H1 (cell line): ENCODE data around the gene SORD. TPM values are rescaled to one million over a fixed set of nuclear protein-coding genes. Genes with fewer than 3 reads are reported as not detected.

Experiments used
- CTCF ChIA-PET: fragments of 300-600 bp; sonication (Branson Sonifier 250); formaldehyde crosslinking; loops from one replicate; lab custom pipeline; 2021; ENCODE audit not compliant: partially characterized antibody; lab: Charles Lee
- POLR2A ChIA-PET: fragments of 300-600 bp; sonication (Branson Sonifier 250); formaldehyde crosslinking; loops from one replicate; lab custom pipeline; 2021; ENCODE audit warnings: inconsistent platforms; ENCODE audit not compliant: partially characterized antibody; lab: Charles Lee
- DNase-seq, 2 experiments: peaks; one replicate each; pipeline versions ENCODE4 v3.0.0 to v3.0.0-alpha.2; 2010 to 2022; ENCODE audit warnings: low spot score in 2 of 2, low read depth in 1 of 2, mixed read lengths in 1 of 2
- FAIRE-seq: peaks from 2 replicates; lab custom pipeline; 2011; peaks lifted over from hg19 to GRCh38; lab: Jason Lieb, UNC
- H2AFZ ChIP-seq: 2 replicates; pipeline ENCODE4 v1.8.1; 2012; ENCODE audit warnings: low read length, inconsistent platforms
- H2AK5ac ChIP-seq: 2 replicates; pipeline ENCODE4 v1.6.1; 2013; ENCODE audit warnings: low read depth, low read length
- H2BK120ac ChIP-seq: replicated peaks from 2 replicates; pipeline ENCODE3; 2013; ENCODE audit warnings: low read depth, low read length, inconsistent platforms
- H2BK12ac ChIP-seq: 2 replicates; pipeline ENCODE4 v1.6.1; 2013; ENCODE audit warnings: low read depth, low read length
- H2BK15ac ChIP-seq: 2 replicates; pipeline ENCODE4 v1.6.1; 2013; ENCODE audit warnings: low read length
- H2BK20ac ChIP-seq: 2 replicates; pipeline ENCODE4 v1.6.1; 2013; ENCODE audit warnings: low read length
- H2BK5ac ChIP-seq: 2 replicates; pipeline ENCODE4 v1.6.1; 2013; ENCODE audit warnings: low read depth, low read length
- H3K14ac ChIP-seq: 2 replicates; pipeline ENCODE4 v1.6.1; 2013; ENCODE audit warnings: inconsistent platforms; ENCODE audit not compliant: insufficient read length
- H3K18ac ChIP-seq: 2 replicates; pipeline ENCODE4 v1.6.1; 2013; ENCODE audit warnings: low read length; ENCODE audit errors: extremely low read depth
- H3K23ac ChIP-seq: 2 replicates; pipeline ENCODE4 v1.6.1; 2013; ENCODE audit warnings: inconsistent platforms; ENCODE audit not compliant: insufficient read length
- H3K23me2 ChIP-seq: 2 replicates; pipeline ENCODE4 v1.6.1; 2013; ENCODE audit warnings: low read depth, low read length
- H3K27ac ChIP-seq: 2 replicates; pipeline ENCODE4 v1.6.1; 2011; ENCODE audit warnings: low read depth, low read length, inconsistent platforms
- H3K27me3 ChIP-seq, 4 experiments: replicated peaks in 1 of 4; 1 replicate in 1 of 4; 2 replicates in 3 of 4; pipeline versions ENCODE4 v1.6.1 to v1.8.1; 2011 to 2013; ENCODE audit warnings: low read length in 3 of 4, mild to moderate bottlenecking in 3 of 4, inconsistent platforms in 2 of 4, mixed read lengths in 2 of 4, moderate library complexity in 1 of 4; ENCODE audit not compliant: control insufficient read depth in 3 of 4, insufficient read depth in 3 of 4; ENCODE audit errors: extremely low read depth in 1 of 4
- H3K36me3 ChIP-seq, 4 experiments: 2 replicates each; pipeline versions ENCODE4 v1.6.1 to v1.8.1; 2011 to 2013; ENCODE audit warnings: mild to moderate bottlenecking in 4 of 4, low read length in 3 of 4, moderate library complexity in 2 of 4, control low read depth in 1 of 4, inconsistent platforms in 1 of 4; ENCODE audit not compliant: insufficient read depth in 4 of 4, control insufficient read depth in 2 of 4
- H3K4ac ChIP-seq: replicated peaks from 2 replicates; pipeline ENCODE3; 2013; ENCODE audit warnings: low read length, low read depth, mixed read lengths, inconsistent platforms; ENCODE audit not compliant: insufficient read length
- H3K4me1 ChIP-seq, 4 experiments: replicated peaks in 1 of 4; 1 replicate in 1 of 4; 2 replicates in 3 of 4; pipeline versions ENCODE4 v1.6.1 to v1.8.1; 2011 to 2013; ENCODE audit warnings: low read length in 3 of 4, inconsistent platforms in 2 of 4, mixed read lengths in 1 of 4; ENCODE audit not compliant: insufficient read depth in 4 of 4, control insufficient read depth in 3 of 4
- H3K4me2 ChIP-seq, 2 experiments: 2 replicates each; pipeline versions ENCODE4 v1.6.1 to v1.8.1; 2011 to 2013; ENCODE audit warnings: low read depth in 2 of 2, low read length in 2 of 2, control low read depth in 1 of 2, inconsistent platforms in 1 of 2, mild to moderate bottlenecking in 1 of 2; ENCODE audit not compliant: insufficient read depth in 1 of 2
- H3K4me3 ChIP-seq, 4 experiments: fragments of 200-600, 300-600 bp in 1 of 4; sonication (generic), shearing (Covaris generic), sonication (Bioruptor Twin) in 1 of 4; 2 replicates each; pipeline versions ENCODE4 v1.5.1 to v1.8.1; 2011 to 2016; ENCODE audit warnings: low read length in 4 of 4, low read depth in 3 of 4, control low read depth in 2 of 4, inconsistent platforms in 2 of 4, mild to moderate bottlenecking in 2 of 4, mixed read lengths in 1 of 4, moderate library complexity in 1 of 4; ENCODE audit not compliant: insufficient read depth in 2 of 4; ENCODE audit errors: extremely low read depth in 1 of 4
- H3K56ac ChIP-seq: replicated peaks from 2 replicates; pipeline ENCODE3; 2013; ENCODE audit warnings: low read depth, mild to moderate bottlenecking, mixed read lengths, low read length, inconsistent platforms; ENCODE audit not compliant: insufficient read length
- H3K79me1 ChIP-seq: 2 replicates; pipeline ENCODE4 v1.6.1; 2013; ENCODE audit warnings: low read depth, low read length, control low read depth
- H3K79me2 ChIP-seq, 2 experiments: 2 replicates each; pipeline versions ENCODE4 v1.6.1 to v1.8.1; 2012 to 2013; ENCODE audit warnings: low read length in 2 of 2, mild to moderate bottlenecking in 2 of 2, inconsistent platforms in 1 of 2; ENCODE audit not compliant: insufficient read depth in 2 of 2, control insufficient read depth in 1 of 2
- H3K9ac ChIP-seq, 4 experiments: replicated peaks in 1 of 4; 1 replicate in 1 of 4; 2 replicates in 3 of 4; pipeline versions ENCODE4 v1.6.1 to v1.8.1; 2011 to 2013; ENCODE audit warnings: low read depth in 3 of 4, low read length in 3 of 4, control low read depth in 2 of 4, mild to moderate bottlenecking in 2 of 4, moderate library complexity in 2 of 4, inconsistent platforms in 1 of 4; ENCODE audit errors: extremely low read depth in 1 of 4
- H3K9me3 ChIP-seq, 2 experiments: 2 replicates each; pipeline versions ENCODE4 v1.6.1 to v1.8.1; 2012 to 2013; ENCODE audit warnings: mild to moderate bottlenecking in 2 of 2, moderate library complexity in 2 of 2, control low read depth in 1 of 2, inconsistent platforms in 1 of 2, low read depth in 1 of 2, low read length in 1 of 2, mixed read lengths in 1 of 2; ENCODE audit not compliant: insufficient read depth in 2 of 2
- H4K20me1 ChIP-seq, 2 experiments: replicated peaks in 1 of 2; 2 replicates each; pipeline versions ENCODE3 to v1.8.1; 2011 to 2013; ENCODE audit warnings: inconsistent platforms in 2 of 2, low read length in 2 of 2, mild to moderate bottlenecking in 1 of 2; ENCODE audit not compliant: insufficient read depth in 2 of 2, control insufficient read depth in 1 of 2
- H4K5ac ChIP-seq: 2 replicates; pipeline ENCODE4 v1.6.1; 2013; ENCODE audit warnings: low read length, low read depth, mixed read lengths, inconsistent platforms; ENCODE audit not compliant: insufficient read length
- H4K8ac ChIP-seq: 2 replicates; pipeline ENCODE4 v1.8.0; 2013; ENCODE audit warnings: mild to moderate bottlenecking, moderate library complexity, low read length, inconsistent platforms; ENCODE audit not compliant: insufficient read depth; ENCODE audit errors: extremely low read depth
- H4K91ac ChIP-seq: replicated peaks from 2 replicates; pipeline ENCODE3; 2013; ENCODE audit warnings: low read length, mixed read lengths, inconsistent platforms; ENCODE audit not compliant: insufficient read length
- BCL11A ChIP-seq, 2 experiments: IDR thresholded peaks; one replicate each; pipeline ENCODE4 v1.6.1; 2011; ENCODE audit warnings: low read depth in 2 of 2, low read length in 2 of 2, mild to moderate bottlenecking in 2 of 2
- CBX8 ChIP-seq: fragments of 300-800, 300-1000 bp; sonication (generic); IDR thresholded peaks from 2 replicates; pipeline ENCODE4 v1.7.1; 2016; ENCODE audit warnings: low read depth, low read length, borderline replicate concordance
- EP300 ChIP-seq, 2 experiments: IDR thresholded peaks; 1 replicate in 1 of 2; 2 replicates in 1 of 2; pipeline ENCODE4 v1.6.1; 2011 to 2012; ENCODE audit warnings: low read depth in 2 of 2, low read length in 2 of 2, mild to moderate bottlenecking in 2 of 2, borderline replicate concordance in 1 of 2, inconsistent platforms in 1 of 2, moderate library complexity in 1 of 2
- EZH2 ChIP-seq: fragments of 200-600 bp; sonication (generic); IDR thresholded peaks from 2 replicates; pipeline ENCODE4 v1.7.1; 2012; ENCODE audit warnings: low read depth, mild to moderate bottlenecking, moderate library complexity, low read length, inconsistent platforms; ENCODE audit not compliant: severe bottlenecking
- GABPA ChIP-seq: IDR thresholded peaks from 2 replicates; pipeline ENCODE4 v1.6.1; 2011; ENCODE audit warnings: mild to moderate bottlenecking, low read length, moderate library complexity, borderline replicate concordance; ENCODE audit not compliant: insufficient read depth
- KDM4A ChIP-seq: IDR thresholded peaks from one replicate; pipeline ENCODE4 v1.7.1; 2012; ENCODE audit warnings: low read depth, mild to moderate bottlenecking, moderate library complexity, low read length, inconsistent platforms; ENCODE audit not compliant: severe bottlenecking
- MAX ChIP-seq: IDR thresholded peaks from 2 replicates; pipeline ENCODE4 v1.6.1; 2012; ENCODE audit warnings: inconsistent platforms
- NANOG ChIP-seq: IDR thresholded peaks from 2 replicates; pipeline ENCODE4 v1.6.1; 2011; ENCODE audit warnings: low read length, low read depth, mild to moderate bottlenecking, inconsistent platforms; ENCODE audit not compliant: insufficient read depth, poor library complexity, severe bottlenecking
- NRF1 ChIP-seq: IDR thresholded peaks from 2 replicates; pipeline ENCODE4 v1.6.1; 2011; ENCODE audit warnings: mild to moderate bottlenecking, low read depth, low read length, improper control_type of control experiment
- RNF2 ChIP-seq: fragments of 200-900, 300-1000 bp; sonication (generic); IDR thresholded peaks from 2 replicates; pipeline ENCODE4 v1.7.1; 2016; ENCODE audit warnings: borderline replicate concordance, low read depth, mild to moderate bottlenecking, antibody characterized with exemption, low read length; ENCODE audit not compliant: poor library complexity, severe bottlenecking; ENCODE audit errors: missing control alignments
- SUZ12 ChIP-seq: fragments of 200-600 bp; sonication (generic); IDR thresholded peaks from 2 replicates; pipeline ENCODE4 v1.6.1; 2012; ENCODE audit warnings: mild to moderate bottlenecking, inconsistent platforms, low read length, moderate library complexity, mixed read lengths
- WGBS, 2 experiments: shearing (Covaris generic) in 1 of 2; methylation state at CpG; one replicate each; pipeline versions ENCODE4 v1.1.6 to v1.1.7; 2013 to 2015; ENCODE audit warnings: low lambda C conversion rate in 2 of 2, mixed read lengths in 2 of 2, inconsistent platforms in 1 of 2, low coverage in 1 of 2, missing lambda C conversion rate in 1 of 2; ENCODE audit not compliant: insufficient replicate concordance in 2 of 2, insufficient coverage in 1 of 2, insufficient read length in 1 of 2; ENCODE audit errors: extremely low coverage in 1 of 2, missing lambda C conversion rate in 1 of 2; 5-methylcytosine and 5-hydroxymethylcytosine counted together
- polyA plus RNA-seq, 7 experiments: library from polyadenylated mRNA; depleted of rRNA in 3 of 7; stranded (reverse) in 5 of 7; unstranded in 2 of 7; fragments of >200 nt in 5 of 7; fragments of 200-250 nt in 2 of 7; gene quantifications; 1 replicate in 5 of 7; 2 replicates in 1 of 7; 4 replicates in 1 of 7; pipeline versions ENCODE4 v1.2.1 to v1.2.3, GENCODE V29; 2011 to 2013; ENCODE audit warnings: missing spikeins in 2 of 7, mixed read lengths in 2 of 7
- total RNA-seq: library from RNA; stranded (reverse); fragmentation: NEBNext Ultra II Directional; extraction: Animal tissue kit (Norgen Biotek cat#: 25700); gene quantifications from 2 replicates; pipeline ENCODE4 v1.2.1, GENCODE V29; 2021

Gene SORD
- total and polyA plus RNA-seq, 2 of the 8 experiments (the other 6 are each of a cell fraction or from before 2014, with no cell fraction given), result 52.6 to 75.8 TPM

GRCh38 chr15:45112143-45112590, 89.2 kb downstream of the SORD start:
- Histone ChIP-seq H3K79me1 (no peaks in the 10 kb centered on the region), H3K9me3 (no peaks in the 10 kb centered on the region; a peak in 1 of 4 replicates), H3K56ac (no peak overlapping the region), H4K8ac (peak overlapping the region; percentile 74; the same call in 1 of the 2 replicates), H3K4me1 (peaks cover 0 to 31% (median 23%) of the 10 kb centered on the region in 4 experiments; a peak in 6 of 7 replicates), H3K14ac (no peak overlapping the region), H4K20me1 (peaks cover 21 to 43% of the 10 kb centered on the region in 2 experiments), H3K23me2 (peaks cover 6% of the 10 kb centered on the region; the same call in 1 of the 2 replicates), H2BK15ac (no peak overlapping the region), H3K18ac (peak overlapping the region; percentile 48; the same call in 1 of the 2 replicates), H3K23ac (no peak overlapping the region), H3K9ac (no peak overlapping the region), H4K91ac (no peak overlapping the region), H2AFZ (no peak overlapping the region), H2BK5ac (no peak overlapping the region), H2BK12ac (no peak overlapping the region), H3K4me3 (peak overlapping the region; percentile 4 to 57 (median 25); a peak in 7 of 8 replicates), H4K5ac (no peak overlapping the region), H3K4ac (no peak overlapping the region), H3K36me3 (peaks cover 0 to 7% (median 0%) of the 10 kb centered on the region in 4 experiments; a peak in 1 of 8 replicates), H3K27me3 (peaks cover 76 to 84% (median 81%) of the 10 kb centered on the region in 4 experiments), H2BK120ac (no peak overlapping the region), H3K4me2 (peak overlapping the region; percentile 84 to 85), H3K79me2 (no peaks in the 10 kb centered on the region), H2BK20ac (0 out of 2 replicates have a peak overlapping the region, but pooled peaks have one; percentile 80), H3K27ac (no peak overlapping the region), H2AK5ac (no peak overlapping the region)
- WGBS, 2 experiments, result 6% methylated on average over 13 of the region's 13 CpGs; no CpG with 5 or more reads in 1 of the 2 experiments
- no peak for TF ChIP-seq GABPA
- TF ChIP-seq BCL11A (IDR thresholded peaks at IDR 0.05; ENCODE audit: low read depth in 2 of 2, low read length in 2 of 2), result no peak
- peak; percentile 22; the same call in 1 of the 2 replicates for TF ChIP-seq CBX8
- 0 out of 2 replicates have a peak, but pooled peaks have one; percentile 5 for TF ChIP-seq MAX
- no peak for TF ChIP-seq NRF1
- TF ChIP-seq EZH2, result peak; percentile 83
- TF ChIP-seq NANOG, result no peak
- peak; percentile 25 for TF ChIP-seq RNF2
- peak; percentile 16 for TF ChIP-seq KDM4A
- TF ChIP-seq EP300 (IDR thresholded peaks at IDR 0.05; ENCODE audit: borderline replicate concordance in 1 of 2, low read depth in 2 of 2, low read length in 2 of 2), result no peak
- TF ChIP-seq SUZ12, result peak; percentile 75; the same call in 1 of the 2 replicates
- ChIA-PET CTCF (interaction anchor here (0.5 to 5.5 kb wide), 5 partner anchors 13 to 76 kb away, joined by 3 to 45 read pairs (median 6); partner anchors contain the start of genes DUOX1 and DUOXA1), POLR2A (no interaction called here)
- no peak for FAIRE-seq
- no peak for DNase-seq
